HepG2 (cell line): ENCODE measurements around the gene KHDC1.

Experiments used
- ARID2 ChIP-seq: sonication (generic); formaldehyde crosslinking; IDR thresholded peaks from 2 replicates; pipeline ENCODE4 v1.8.1; 2022; ENCODE audit warnings: mild to moderate bottlenecking, missing genetic modification reagents, borderline replicate concordance
- HNRNPK ChIP-seq: fragments of 200-400 bp; formaldehyde crosslinking; IDR thresholded peaks from 2 replicates; pipeline ENCODE4 v1.6.1; 2018; ENCODE audit warnings: low read length, low read depth, moderate library complexity, mild to moderate bottlenecking; ENCODE audit not compliant: poor library complexity, severe bottlenecking
- NR1H2 ChIP-seq: sonication (generic); formaldehyde crosslinking; IDR thresholded peaks from 2 replicates; pipeline ENCODE4 v1.8.1; 2022; ENCODE audit warnings: low read depth, missing genetic modification reagents, borderline replicate concordance
- TAF1 ChIP-seq: sonication (generic); formaldehyde crosslinking; IDR thresholded peaks from 2 replicates; pipeline ENCODE4 v1.4.0; 2020; ENCODE audit warnings: missing genetic modification reagents
- TF ChIP-seq, protein P1 (sequence below): sonication (generic); formaldehyde crosslinking; IDR thresholded peaks from 2 replicates; pipeline ENCODE4 v1.5.0; 2020; ENCODE audit warnings: mild to moderate bottlenecking, missing genetic modification reagents, moderate library complexity
- TF ChIP-seq, protein P2 (sequence below): sonication (generic); formaldehyde crosslinking; IDR thresholded peaks from 2 replicates; pipeline ENCODE4 v1.8.1; 2023; ENCODE audit warnings: mild to moderate bottlenecking, missing genetic modification reagents

DNA sequence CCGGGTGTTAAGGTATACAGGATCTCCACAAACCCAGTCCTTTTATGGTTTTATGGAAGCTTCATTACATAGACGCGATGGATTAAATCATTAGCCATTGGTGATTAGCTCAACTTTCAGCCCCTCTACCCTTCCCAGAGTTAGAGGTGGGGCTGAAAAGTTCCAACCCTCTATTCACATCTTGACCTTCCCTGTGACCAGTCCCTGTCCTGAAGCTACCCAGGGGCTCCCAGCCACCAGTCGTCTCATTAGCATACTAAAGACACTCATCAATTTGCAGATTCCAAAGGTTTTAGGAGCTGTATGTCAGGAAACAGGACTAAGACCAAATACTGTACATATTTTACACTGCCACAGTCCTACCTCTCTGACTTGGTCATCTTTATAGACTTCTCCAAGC is 58.7 kb downstream of the KHDC1 start:
- TF ChIP-seq, protein P1, sequence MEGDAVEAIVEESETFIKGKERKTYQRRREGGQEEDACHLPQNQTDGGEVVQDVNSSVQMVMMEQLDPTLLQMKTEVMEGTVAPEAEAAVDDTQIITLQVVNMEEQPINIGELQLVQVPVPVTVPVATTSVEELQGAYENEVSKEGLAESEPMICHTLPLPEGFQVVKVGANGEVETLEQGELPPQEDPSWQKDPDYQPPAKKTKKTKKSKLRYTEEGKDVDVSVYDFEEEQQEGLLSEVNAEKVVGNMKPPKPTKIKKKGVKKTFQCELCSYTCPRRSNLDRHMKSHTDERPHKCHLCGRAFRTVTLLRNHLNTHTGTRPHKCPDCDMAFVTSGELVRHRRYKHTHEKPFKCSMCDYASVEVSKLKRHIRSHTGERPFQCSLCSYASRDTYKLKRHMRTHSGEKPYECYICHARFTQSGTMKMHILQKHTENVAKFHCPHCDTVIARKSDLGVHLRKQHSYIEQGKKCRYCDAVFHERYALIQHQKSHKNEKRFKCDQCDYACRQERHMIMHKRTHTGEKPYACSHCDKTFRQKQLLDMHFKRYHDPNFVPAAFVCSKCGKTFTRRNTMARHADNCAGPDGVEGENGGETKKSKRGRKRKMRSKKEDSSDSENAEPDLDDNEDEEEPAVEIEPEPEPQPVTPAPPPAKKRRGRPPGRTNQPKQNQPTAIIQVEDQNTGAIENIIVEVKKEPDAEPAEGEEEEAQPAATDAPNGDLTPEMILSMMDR (CRISPR knock-in tag), result no peak
- TF ChIP-seq NR1H2 (CRISPR knock-in tag) (no peak), ARID2 (CRISPR knock-in tag) (no peak), TAF1 (CRISPR knock-in tag) (no peak), HNRNPK (no peak)
- TF ChIP-seq, protein P2, sequence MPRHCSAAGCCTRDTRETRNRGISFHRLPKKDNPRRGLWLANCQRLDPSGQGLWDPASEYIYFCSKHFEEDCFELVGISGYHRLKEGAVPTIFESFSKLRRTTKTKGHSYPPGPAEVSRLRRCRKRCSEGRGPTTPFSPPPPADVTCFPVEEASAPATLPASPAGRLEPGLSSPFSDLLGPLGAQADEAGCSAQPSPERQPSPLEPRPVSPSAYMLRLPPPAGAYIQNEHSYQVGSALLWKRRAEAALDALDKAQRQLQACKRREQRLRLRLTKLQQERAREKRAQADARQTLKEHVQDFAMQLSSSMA (CRISPR knock-in tag), result no peak
